Esophagus squamous epithelium (tissue), 5 donors: ENCODE measurements around the gene TAGAP. TPM values are rescaled to one million over a fixed set of nuclear protein-coding genes. Genes with fewer than 3 reads are reported as not detected.

ENCODE experiments used
- DNase-seq: peaks from one replicate; lab custom pipeline; 2025; lab: John Stamatoyannopoulos, UW
- H3K27ac ChIP-seq, 4 donors: fragments of 200-600 bp; sonication (generic); one replicate each; pipeline ENCODE4 v1.5.1; 2016 to 2019; ENCODE audit warnings: mild to moderate bottlenecking in 1 of 4
- H3K27me3 ChIP-seq, 4 donors: fragments of 200-600 bp; sonication (generic); 1 replicate in 3 of 4; 2 replicates in 1 of 4; pipeline versions ENCODE4 v1.5.1 to v1.6.0; 2017 to 2021; ENCODE audit warnings: antibody characterized with exemption in 1 of 4
- H3K36me3 ChIP-seq, 3 donors: fragments of 200-600 bp; sonication (generic); one replicate each; pipeline ENCODE4 v1.5.1; 2016 to 2019
- H3K4me1 ChIP-seq, 3 donors: fragments of 200-600 bp; sonication (generic); one replicate each; pipeline ENCODE4 v1.5.1; 2017 to 2019
- H3K4me3 ChIP-seq, 4 donors: fragments of 200-600 bp; sonication (generic); 1 replicate in 3 of 4; 2 replicates in 1 of 4; pipeline ENCODE4 v1.5.1; 2016 to 2019; ENCODE audit warnings: mild to moderate bottlenecking in 2 of 4, moderate library complexity in 1 of 4
- H3K9me3 ChIP-seq, 3 donors: fragments of 200-600 bp; sonication (generic); one replicate each; pipeline ENCODE4 v1.5.1; 2016 to 2019
- POLR2A ChIP-seq, 4 donors: fragments of 450-650 bp; IDR thresholded peaks; one replicate each; pipeline ENCODE4 v1.6.1; 2017; ENCODE audit warnings: antibody characterized with exemption in 4 of 4, mild to moderate bottlenecking in 4 of 4, moderate library complexity in 3 of 4
- WGBS, 2 donors: methylation state at CpG; one replicate each; pipeline ENCODE4 v1.1.5; 2018; 5-methylcytosine and 5-hydroxymethylcytosine counted together
- intact Hi-C: fragments of 100-400 bp; cut with DNase I; formaldehyde crosslinking; loops from one replicate; pipeline ENCODE4 v1.15.0; 2022
- total RNA-seq, 4 donors: library from RNA; depleted of rRNA; stranded (reverse); fragments of >200 nt; gene quantifications; one replicate each; pipeline ENCODE4 v1.1.0, GENCODE V29; 2016
- TF ChIP-seq, protein P1 (sequence below), 6 experiments: fragments of 450-650 bp in 4 of 6; fragments of 200-600 bp in 2 of 6; sonication (generic) in 2 of 6; IDR thresholded peaks; one replicate each; pipeline ENCODE4 v1.5.1; 2016 to 2019; ENCODE audit warnings: antibody characterized with exemption in 6 of 6, mild to moderate bottlenecking in 4 of 6, moderate library complexity in 4 of 6
- donor health status: DM: yes; HTN: yes; CAD: no.

Gene TAGAP
- total RNA-seq, 4 donors from 2014 or later: 0.83 to 3.6 (median 2.4) TPM

DNA sequence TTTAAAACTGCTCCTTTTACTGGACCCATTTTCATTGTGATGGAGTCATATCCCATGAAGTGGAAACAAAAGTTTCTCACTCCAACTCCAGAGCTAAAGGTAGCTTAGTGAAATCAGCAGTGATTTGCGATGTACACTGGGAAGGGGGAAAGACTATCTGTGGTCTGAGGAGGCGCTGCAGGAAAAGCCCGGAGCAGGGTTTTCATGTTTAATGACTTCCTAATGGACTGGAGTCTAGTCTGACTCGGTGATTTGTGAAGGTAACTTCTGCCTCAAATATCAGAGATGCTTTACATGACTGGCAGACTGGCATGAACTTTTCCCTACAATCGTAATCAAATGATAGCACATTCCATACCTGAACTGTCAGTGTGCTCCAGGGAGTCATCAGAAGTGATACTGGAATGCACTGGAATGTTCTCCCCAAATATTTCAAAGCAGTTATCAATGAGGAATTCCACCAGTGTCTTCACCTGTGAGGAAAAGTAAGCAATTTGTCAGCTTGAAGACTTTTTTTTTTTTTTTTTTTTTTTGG is 7.0 kb downstream of the TAGAP start:
- peak overlapping the region in 3 of 4 donors; percentile 69 to 82 (median 73) for H3K27ac ChIP-seq
- intact Hi-C loops: no loop called here
- no peaks in the 10 kb centered on the region for H3K27me3 ChIP-seq
- TF ChIP-seq, protein P1, sequence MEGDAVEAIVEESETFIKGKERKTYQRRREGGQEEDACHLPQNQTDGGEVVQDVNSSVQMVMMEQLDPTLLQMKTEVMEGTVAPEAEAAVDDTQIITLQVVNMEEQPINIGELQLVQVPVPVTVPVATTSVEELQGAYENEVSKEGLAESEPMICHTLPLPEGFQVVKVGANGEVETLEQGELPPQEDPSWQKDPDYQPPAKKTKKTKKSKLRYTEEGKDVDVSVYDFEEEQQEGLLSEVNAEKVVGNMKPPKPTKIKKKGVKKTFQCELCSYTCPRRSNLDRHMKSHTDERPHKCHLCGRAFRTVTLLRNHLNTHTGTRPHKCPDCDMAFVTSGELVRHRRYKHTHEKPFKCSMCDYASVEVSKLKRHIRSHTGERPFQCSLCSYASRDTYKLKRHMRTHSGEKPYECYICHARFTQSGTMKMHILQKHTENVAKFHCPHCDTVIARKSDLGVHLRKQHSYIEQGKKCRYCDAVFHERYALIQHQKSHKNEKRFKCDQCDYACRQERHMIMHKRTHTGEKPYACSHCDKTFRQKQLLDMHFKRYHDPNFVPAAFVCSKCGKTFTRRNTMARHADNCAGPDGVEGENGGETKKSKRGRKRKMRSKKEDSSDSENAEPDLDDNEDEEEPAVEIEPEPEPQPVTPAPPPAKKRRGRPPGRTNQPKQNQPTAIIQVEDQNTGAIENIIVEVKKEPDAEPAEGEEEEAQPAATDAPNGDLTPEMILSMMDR (IDR thresholded peaks at IDR 0.05): no peak
- no peak for TF ChIP-seq POLR2A (IDR thresholded peaks at IDR 0.05)
- peaks cover 0 to 9% (median 0%) of the 10 kb centered on the region in 3 donors for H3K36me3 ChIP-seq
- no peak for DNase-seq
- peaks cover 5 to 47% (median 8%) of the 10 kb centered on the region in 3 donors for H3K4me1 ChIP-seq
- 70 to 76% methylated on average over 5 of the region's 5 CpGs for WGBS, 2 donors
- no peaks in the 10 kb centered on the region for H3K9me3 ChIP-seq
- no peak overlapping the region for H3K4me3 ChIP-seq

DNA sequence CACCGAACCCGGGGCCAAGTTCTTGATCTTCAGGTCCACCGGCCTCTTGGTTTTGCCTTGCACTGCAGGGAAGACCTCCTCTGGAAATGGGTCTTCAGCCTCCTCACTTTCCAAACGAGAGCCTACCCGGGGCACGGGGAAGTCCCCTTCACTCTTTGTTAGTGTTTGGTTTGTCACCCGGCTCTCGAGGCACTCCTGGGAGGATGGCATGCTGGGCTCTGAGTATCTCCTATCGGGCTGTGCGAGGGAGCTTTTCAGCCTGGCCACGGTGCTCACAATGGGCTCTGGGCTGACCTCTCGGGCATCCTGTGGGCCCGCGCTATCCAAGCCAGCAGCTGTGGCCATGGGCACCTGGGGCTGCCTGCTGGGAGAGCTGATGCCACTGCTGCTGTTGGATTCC is 8.1 kb downstream of the TAGAP start:
- DNase-seq: no peak
- Histone ChIP-seq H3K27ac (no peak overlapping the region), H3K4me1 (peaks cover under 1 to 36% (median 5%) of the 10 kb centered on the region in 3 donors), H3K9me3 (no peaks in the 10 kb centered on the region), H3K36me3 (peaks cover 0 to 9% (median 0%) of the 10 kb centered on the region in 3 donors), H3K27me3 (no peaks in the 10 kb centered on the region), H3K4me3 (no peak overlapping the region)
- TF ChIP-seq, protein P1 (IDR thresholded peaks at IDR 0.05): no peak
- no peak for TF ChIP-seq POLR2A (IDR thresholded peaks at IDR 0.05)
- intact Hi-C loops: no loop called here
- WGBS, 2 donors: 91 to 100% methylated on average over 3 to 9 of the region's 14 CpGs

DNA sequence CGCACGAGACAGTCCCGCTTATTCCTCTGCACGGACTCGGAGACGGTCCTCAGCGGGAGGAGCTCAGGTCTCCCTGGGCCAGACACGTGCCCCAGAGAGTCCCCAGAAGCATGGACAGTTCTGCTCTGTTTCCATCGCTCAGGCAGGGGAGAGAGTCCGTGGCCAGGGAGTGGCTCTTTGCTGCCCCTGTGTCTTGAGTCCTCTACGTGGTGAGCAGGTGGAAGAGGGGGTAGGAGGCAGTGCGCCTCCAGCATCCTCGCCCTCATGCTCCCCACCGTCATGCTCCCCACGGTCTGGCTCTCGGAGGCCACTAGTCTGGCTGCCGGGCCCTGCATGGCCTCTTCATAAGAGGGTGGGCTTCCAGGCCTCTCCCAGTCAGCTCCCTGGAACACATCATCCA is 8.9 kb downstream of the TAGAP start:
- 100% methylated on average over 2 to 6 of the region's 17 CpGs for WGBS, 2 donors

DNA sequence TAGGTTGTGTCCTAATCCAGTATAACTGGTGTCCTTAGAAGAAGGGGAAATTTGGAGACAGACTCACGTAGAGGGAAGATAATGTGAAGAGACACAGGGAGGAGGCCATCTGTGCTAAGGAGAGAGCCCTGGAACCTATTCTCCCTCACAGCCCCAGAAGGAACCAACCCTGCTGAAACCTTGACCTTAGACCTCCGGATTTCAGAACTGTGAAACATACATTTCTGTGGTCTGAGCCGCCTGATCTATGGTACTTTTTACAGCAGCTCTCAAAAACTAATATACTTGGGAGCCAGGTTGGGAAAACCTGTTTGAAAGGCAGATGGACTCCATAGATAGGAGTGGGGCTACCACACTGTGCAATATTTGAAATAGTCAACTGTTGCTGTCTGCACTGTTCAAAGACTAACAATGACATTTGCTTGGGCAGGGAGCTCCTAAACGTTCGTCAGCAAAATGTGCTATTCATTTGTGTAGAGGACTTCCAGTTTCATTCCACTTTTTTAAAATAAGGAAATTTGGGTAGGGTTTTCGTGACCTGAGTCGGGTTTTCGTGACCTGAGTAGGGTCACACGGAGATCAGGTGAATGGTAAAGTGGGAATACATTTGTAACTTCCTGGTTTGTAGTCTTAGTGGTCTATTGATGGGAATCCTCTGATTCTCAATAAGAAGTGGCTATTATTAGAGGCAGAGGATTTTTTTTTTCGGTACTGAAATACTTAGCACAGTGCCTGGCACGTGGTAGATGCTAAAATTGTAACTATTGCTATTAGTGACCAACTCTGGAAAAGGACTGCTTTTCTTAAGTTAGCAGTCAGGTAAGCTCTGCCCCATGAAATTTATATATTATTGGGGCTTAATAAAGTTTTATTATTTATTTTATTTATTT is 11.4 kb downstream of the TAGAP start:
- H3K27ac ChIP-seq: peak overlapping the region in 1 of 4 donors; percentile 25
- H3K4me3 ChIP-seq: no peak overlapping the region
- no peak for DNase-seq
- H3K36me3 ChIP-seq: peaks cover 0 to 9% (median 0%) of the 10 kb centered on the region in 3 donors
- no peaks in the 10 kb centered on the region for H3K9me3 ChIP-seq
- H3K27me3 ChIP-seq: no peaks in the 10 kb centered on the region
- H3K4me1 ChIP-seq: peaks cover 0 to 7% (median 0%) of the 10 kb centered on the region in 3 donors
- 71 to 89% methylated on average over 10 to 11 of the region's 11 CpGs for WGBS, 2 donors
- TF ChIP-seq, protein P1 (IDR thresholded peaks at IDR 0.05): no peak
- TF ChIP-seq POLR2A (IDR thresholded peaks at IDR 0.05): no peak
- intact Hi-C loops: no loop called here

More for the DNA sequence above, 8.9 kb downstream of the TAGAP start:
- Histone ChIP-seq H3K9me3 (no peaks in the 10 kb centered on the region), H3K27me3 (no peaks in the 10 kb centered on the region), H3K36me3 (peaks cover 0 to 9% (median 0%) of the 10 kb centered on the region in 3 donors), H3K27ac (no peak overlapping the region), H3K4me3 (no peak overlapping the region), H3K4me1 (peaks cover 0 to 29% (median 5%) of the 10 kb centered on the region in 3 donors)
- intact Hi-C loops: no loop called here
- TF ChIP-seq POLR2A (IDR thresholded peaks at IDR 0.05): no peak
- TF ChIP-seq, protein P1 (IDR thresholded peaks at IDR 0.05): no peak
- DNase-seq: no peak

DNA sequence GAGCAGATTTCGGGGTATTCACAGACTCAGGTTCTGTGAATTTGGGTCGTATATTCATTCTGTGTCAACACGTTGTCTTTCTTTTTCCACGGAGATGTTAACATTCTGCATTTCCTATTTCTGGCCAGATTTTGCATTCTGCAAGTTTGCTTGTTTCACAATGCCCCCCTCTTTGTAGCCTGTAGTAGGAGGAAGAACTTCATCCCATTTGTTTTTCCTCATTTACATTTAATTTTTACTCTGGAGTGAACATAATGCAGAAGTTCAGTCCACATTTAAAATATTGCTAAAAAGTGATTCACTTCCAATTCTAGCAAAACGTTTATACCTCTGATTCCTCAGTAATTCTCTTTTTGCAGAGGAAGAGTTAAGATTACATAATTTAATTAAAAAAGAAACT is 12.9 kb downstream of the TAGAP start:
- Histone ChIP-seq H3K27me3 (no peaks in the 10 kb centered on the region), H3K9me3 (no peaks in the 10 kb centered on the region), H3K4me3 (no peak overlapping the region), H3K36me3 (peaks cover 0 to 9% (median 0%) of the 10 kb centered on the region in 3 donors), H3K4me1 (no peaks in the 10 kb centered on the region), H3K27ac (no peak overlapping the region)
- intact Hi-C loops: no loop called here
- no peak for TF ChIP-seq POLR2A (IDR thresholded peaks at IDR 0.05)
- TF ChIP-seq, protein P1 (IDR thresholded peaks at IDR 0.05): no peak
- WGBS, 2 donors: 65 to 71% methylated on average over 5 of the region's 5 CpGs
- DNase-seq: no peak
